OCI-LY7 (cell line): ENCODE data around the gene TMEM247. TPM values are rescaled to one million over a fixed set of nuclear protein-coding genes. Genes with fewer than 3 reads are reported as not detected.

Source experiments
- BruUV-seq: library from RNA; stranded (reverse); fragments of 400-500 nt; replicated peaks from 2 replicates; lab custom pipeline; 2021; lab: Mats Ljungman, UMichigan
- CTCF ChIA-PET: fragments of 300-600 bp; sonication (Branson Sonifier 250); formaldehyde crosslinking; loops from one replicate; lab custom pipeline; 2022; ENCODE audit warnings: antibody characterized with exemption; ENCODE audit not compliant: unreplicated experiment; lab: Charles Lee
- POLR2A ChIA-PET: fragments of 300-600 bp; sonication (Branson Sonifier 250); formaldehyde crosslinking; loops from one replicate; lab custom pipeline; 2022; ENCODE audit warnings: antibody characterized with exemption; lab: Charles Lee
- DNase-seq: peaks from one replicate; pipeline ENCODE4 v3.0.0-alpha.2; 2015; ENCODE audit warnings: low spot score
- H2AFZ ChIP-seq: fragments of 200-600 bp; sonication (generic), shearing (Covaris generic); 2 replicates; pipeline ENCODE4 v1.6.1; 2014; ENCODE audit warnings: mild to moderate bottlenecking, antibody characterized with exemption, low read length, moderate library complexity
- H3K27ac ChIP-seq: fragments of 200-600 bp; sonication (generic); 2 replicates; pipeline ENCODE4 v1.5.1; 2014; ENCODE audit warnings: mixed run types, low read depth, mild to moderate bottlenecking, moderate library complexity, low read length, inconsistent platforms; ENCODE audit not compliant: poor library complexity, severe bottlenecking
- H3K36me3 ChIP-seq: fragments of 200-600 bp; sonication (generic); 2 replicates; pipeline ENCODE4 v1.6.1; 2014; ENCODE audit warnings: mild to moderate bottlenecking, antibody characterized with exemption, low read length, moderate library complexity, mixed read lengths; ENCODE audit not compliant: insufficient read depth
- H3K4me1 ChIP-seq: fragments of 200-600 bp; sonication (generic); 2 replicates; pipeline ENCODE4 v1.5.1; 2014; ENCODE audit warnings: mild to moderate bottlenecking, low read length; ENCODE audit not compliant: insufficient read depth, poor library complexity, severe bottlenecking
- H3K4me2 ChIP-seq: fragments of 200-600 bp; sonication (generic); 2 replicates; pipeline ENCODE4 v1.6.1; 2014; ENCODE audit warnings: mild to moderate bottlenecking, low read length
- H3K4me3 ChIP-seq: fragments of 200-600 bp; sonication (generic); 2 replicates; pipeline ENCODE4 v1.5.1; 2014; ENCODE audit warnings: mild to moderate bottlenecking, low read depth, low read length; ENCODE audit not compliant: poor library complexity, severe bottlenecking
- H3K79me2 ChIP-seq: fragments of 200-600 bp; sonication (generic); 2 replicates; pipeline ENCODE4 v1.6.1; 2016; ENCODE audit warnings: low read depth, mild to moderate bottlenecking, low read length, moderate library complexity, mixed read lengths; ENCODE audit not compliant: insufficient read depth
- H3K9me2 ChIP-seq: fragments of 200-600 bp; sonication (generic); 2 replicates; pipeline ENCODE4 v1.6.1; 2016; ENCODE audit warnings: mild to moderate bottlenecking, low read length, mixed read lengths; ENCODE audit not compliant: insufficient read depth
- H3K9me3 ChIP-seq: fragments of 200-600 bp; sonication (generic); 2 replicates; pipeline ENCODE4 v1.6.1; 2014; ENCODE audit warnings: mild to moderate bottlenecking, mixed run types, low read length, mixed read lengths
- H4K20me1 ChIP-seq: fragments of 200-600 bp; sonication (generic); 2 replicates; pipeline ENCODE4 v1.6.1; 2014; ENCODE audit warnings: mild to moderate bottlenecking, antibody characterized with exemption, low read length, moderate library complexity, mixed read lengths; ENCODE audit not compliant: insufficient read depth
- EZH2phosphoT487 ChIP-seq: fragments of 200-600 bp; sonication (generic); IDR thresholded peaks from 2 replicates; pipeline ENCODE4 v1.6.1; 2018; ENCODE audit warnings: low read depth, borderline replicate concordance, mild to moderate bottlenecking, mixed run types, antibody characterized with exemption, low read length, moderate library complexity, mixed read lengths
- intact Hi-C: fragments of 100-400 bp; cut with micrococcal nuclease; formaldehyde crosslinking; loops from one replicate; pipeline ENCODE4 v1.10.0; 2022; ENCODE audit not compliant: unreplicated experiment
- total RNA-seq, 2 experiments: library from RNA; depleted of rRNA in 1 of 2; stranded (reverse); fragments of >200 nt in 1 of 2; shearing (Covaris generic) in 1 of 2; gene quantifications; 2 replicates each; pipeline ENCODE4 v1.2.3, GENCODE V29; 2014 to 2022
- TF ChIP-seq, protein P1 (sequence below): fragments of 200-600 bp; sonication (generic); conservative IDR thresholded peaks from 2 replicates; pipeline ENCODE4 v1.5.1; 2014; ENCODE audit warnings: mild to moderate bottlenecking, antibody characterized with exemption, low read length, moderate library complexity, mixed read lengths

TMEM247 gene
- total RNA-seq, 2 experiments from 2014 or later, result not detected

DNA sequence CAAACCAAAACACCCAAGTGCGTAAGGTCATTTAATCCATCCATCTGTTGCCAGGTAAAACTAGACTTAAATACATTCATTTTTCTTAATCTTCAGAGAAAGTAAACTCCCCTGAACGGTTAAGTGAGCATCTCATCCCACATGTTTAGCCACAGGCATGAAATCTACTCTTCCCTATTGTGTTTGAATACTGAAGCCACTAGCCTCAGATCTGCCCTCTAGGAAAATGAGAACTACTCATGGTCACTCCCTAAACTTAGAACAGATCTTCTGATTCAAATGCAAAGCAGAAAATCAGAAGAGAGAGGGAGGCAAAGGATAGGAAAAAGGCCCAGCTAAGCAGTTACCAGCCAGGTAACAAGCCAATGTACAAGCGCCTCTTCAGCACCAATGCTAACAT is 7.1 kb downstream of the TMEM247 start:
- H3K9me3 ChIP-seq, result no peaks in the 10 kb centered on the region
- intact Hi-C loops, result no loop called here
- POLR2A ChIA-PET, result interaction anchor here (1.1 kb wide), 1 partner anchor 11 kb away, joined by 3 read pairs; no protein-coding TSS in a partner anchor
- no peaks in the 10 kb centered on the region for H4K20me1 ChIP-seq
- TF ChIP-seq, protein P1, sequence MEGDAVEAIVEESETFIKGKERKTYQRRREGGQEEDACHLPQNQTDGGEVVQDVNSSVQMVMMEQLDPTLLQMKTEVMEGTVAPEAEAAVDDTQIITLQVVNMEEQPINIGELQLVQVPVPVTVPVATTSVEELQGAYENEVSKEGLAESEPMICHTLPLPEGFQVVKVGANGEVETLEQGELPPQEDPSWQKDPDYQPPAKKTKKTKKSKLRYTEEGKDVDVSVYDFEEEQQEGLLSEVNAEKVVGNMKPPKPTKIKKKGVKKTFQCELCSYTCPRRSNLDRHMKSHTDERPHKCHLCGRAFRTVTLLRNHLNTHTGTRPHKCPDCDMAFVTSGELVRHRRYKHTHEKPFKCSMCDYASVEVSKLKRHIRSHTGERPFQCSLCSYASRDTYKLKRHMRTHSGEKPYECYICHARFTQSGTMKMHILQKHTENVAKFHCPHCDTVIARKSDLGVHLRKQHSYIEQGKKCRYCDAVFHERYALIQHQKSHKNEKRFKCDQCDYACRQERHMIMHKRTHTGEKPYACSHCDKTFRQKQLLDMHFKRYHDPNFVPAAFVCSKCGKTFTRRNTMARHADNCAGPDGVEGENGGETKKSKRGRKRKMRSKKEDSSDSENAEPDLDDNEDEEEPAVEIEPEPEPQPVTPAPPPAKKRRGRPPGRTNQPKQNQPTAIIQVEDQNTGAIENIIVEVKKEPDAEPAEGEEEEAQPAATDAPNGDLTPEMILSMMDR, result no peak
- no peak for TF ChIP-seq EZH2phosphoT487
- BruUV-seq, result no TSS peak
- no peak overlapping the region for H3K27ac ChIP-seq
- H3K9me2 ChIP-seq, result no peaks in the 10 kb centered on the region
- no peak overlapping the region for H3K4me2 ChIP-seq
- H3K79me2 ChIP-seq, result no peaks in the 10 kb centered on the region
- CTCF ChIA-PET, result no interaction called here
- H3K4me1 ChIP-seq, result peaks cover 29% of the 10 kb centered on the region
- H3K4me3 ChIP-seq, result no peak overlapping the region
- H3K36me3 ChIP-seq, result no peaks in the 10 kb centered on the region
- H2AFZ ChIP-seq, result no peak overlapping the region
- no peak for DNase-seq

DNA sequence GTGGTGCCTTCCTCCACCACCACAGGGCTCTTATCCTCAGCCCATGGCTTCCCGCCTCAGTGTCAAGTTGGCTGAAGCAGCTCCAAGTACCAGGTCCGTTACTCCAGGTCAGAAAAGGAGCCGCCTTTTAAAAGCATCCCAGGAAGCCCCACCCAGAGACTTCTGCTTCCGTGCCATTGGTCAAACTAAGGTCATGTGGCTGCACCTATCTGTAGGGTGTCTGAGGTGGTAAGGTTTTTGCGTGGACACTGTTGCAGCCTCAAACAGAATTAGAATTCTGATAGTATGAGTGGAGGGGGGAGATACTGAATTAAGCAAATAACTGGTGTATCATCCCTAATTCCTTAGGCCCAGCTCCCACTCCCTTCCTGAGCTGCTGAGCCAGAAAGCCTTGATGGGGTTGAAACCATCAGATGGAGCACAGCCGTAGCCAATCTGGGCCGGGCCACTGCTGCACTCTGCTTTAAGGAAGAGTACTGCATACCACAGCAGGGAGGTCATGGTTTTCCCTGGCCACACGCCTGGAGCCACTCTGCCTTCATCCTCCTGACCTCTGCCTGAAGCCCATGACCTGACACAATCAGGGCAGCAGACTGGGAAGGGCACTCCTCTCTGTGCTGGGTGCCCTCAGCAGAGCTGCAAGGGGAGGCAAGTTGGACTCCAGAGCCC is 8.4 kb downstream of the TMEM247 start:
- no peaks in the 10 kb centered on the region for H4K20me1 ChIP-seq
- H3K4me2 ChIP-seq, result no peak overlapping the region
- TF ChIP-seq EZH2phosphoT487, result no peak
- TF ChIP-seq, protein P1, result no peak
- no peaks in the 10 kb centered on the region for H3K79me2 ChIP-seq
- no TSS peak for BruUV-seq
- no peak overlapping the region for H3K27ac ChIP-seq
- no peak overlapping the region for H3K4me3 ChIP-seq
- intact Hi-C loops, result no loop called here
- H3K4me1 ChIP-seq, result peaks cover 22% of the 10 kb centered on the region
- no peaks in the 10 kb centered on the region for H3K9me3 ChIP-seq
- DNase-seq, result no peak
- no peaks in the 10 kb centered on the region for H3K36me3 ChIP-seq
- POLR2A ChIA-PET, result no interaction called here
- no peak overlapping the region for H2AFZ ChIP-seq
- CTCF ChIA-PET, result no interaction called here
- H3K9me2 ChIP-seq, result no peaks in the 10 kb centered on the region

DNA sequence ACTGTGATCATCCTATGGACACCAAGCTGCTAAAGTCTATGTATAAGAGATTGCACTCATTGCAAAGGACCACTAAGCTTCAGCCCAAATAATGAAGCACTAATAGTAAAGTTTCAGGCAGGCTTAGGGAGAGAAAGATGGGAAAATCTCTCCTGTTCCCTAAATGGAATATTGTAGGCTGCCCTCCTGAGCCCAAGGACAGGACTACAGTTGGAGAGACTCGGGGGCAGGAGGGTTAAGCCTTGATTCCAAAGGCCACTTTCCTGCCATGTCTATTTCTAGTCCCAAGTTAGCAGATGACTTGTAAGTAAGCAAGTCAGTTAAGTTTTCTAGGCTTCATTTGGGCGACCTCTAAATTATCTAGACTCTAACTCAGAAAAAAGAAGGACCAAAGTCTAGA is 9.0 kb downstream of the TMEM247 start:
- BruUV-seq, result no TSS peak
- TF ChIP-seq, protein P1, result no peak
- no peak for TF ChIP-seq EZH2phosphoT487
- no peaks in the 10 kb centered on the region for H3K9me2 ChIP-seq
- no peaks in the 10 kb centered on the region for H3K9me3 ChIP-seq
- no peak overlapping the region for H3K27ac ChIP-seq
- H3K4me2 ChIP-seq, result no peak overlapping the region
- H3K4me3 ChIP-seq, result no peak overlapping the region
- H3K36me3 ChIP-seq, result no peaks in the 10 kb centered on the region
- no peak overlapping the region for H2AFZ ChIP-seq
- no peaks in the 10 kb centered on the region for H3K79me2 ChIP-seq
- POLR2A ChIA-PET, result no interaction called here
- CTCF ChIA-PET, result no interaction called here
- H3K4me1 ChIP-seq, result peaks cover 22% of the 10 kb centered on the region
- intact Hi-C loops, result no loop called here
- DNase-seq, result no peak
- H4K20me1 ChIP-seq, result no peaks in the 10 kb centered on the region
